WTC11 (cell line): Measurements from ENCODE around the gene SERBP1.

Experiments used
- MYBL2 ChIP-seq: sonication (generic); formaldehyde crosslinking; IDR thresholded peaks from 2 replicates; pipeline ENCODE4 v1.8.1; 2023; ENCODE audit warnings: mild to moderate bottlenecking, moderate library complexity, missing genetic modification reagents
- ZNF416 ChIP-seq: fragments of 250-450 bp; sonication (Bioruptor Pico); IDR thresholded peaks from 2 replicates; pipeline ENCODE4 v1.9.0; 2021; ENCODE audit warnings: mild to moderate bottlenecking, inconsistent platforms
- TF ChIP-seq, protein P1 (sequence below): fragments of 200-600 bp; IDR thresholded peaks from 2 replicates; pipeline ENCODE4 v1.8.0; 2022; ENCODE audit warnings: antibody characterized with exemption
- TF ChIP-seq, protein P2 (sequence below): sonication (generic); formaldehyde crosslinking; IDR thresholded peaks from 2 replicates; pipeline ENCODE4 v1.8.1; 2023; ENCODE audit warnings: mild to moderate bottlenecking, missing genetic modification reagents, moderate library complexity
- TF ChIP-seq, protein P3 (sequence below): sonication (generic); formaldehyde crosslinking; IDR thresholded peaks from 2 replicates; pipeline ENCODE4 v1.8.0; 2022; ENCODE audit warnings: mild to moderate bottlenecking, missing genetic modification reagents
- TF ChIP-seq, protein P4 (sequence below): sonication (generic); formaldehyde crosslinking; IDR thresholded peaks from 2 replicates; pipeline ENCODE4 v1.8.1; 2022; ENCODE audit warnings: mild to moderate bottlenecking, moderate library complexity, missing genetic modification reagents
- TF ChIP-seq, protein P5 (sequence below): sonication (generic); formaldehyde crosslinking; IDR thresholded peaks from 2 replicates; pipeline ENCODE4 v1.8.0; 2022; ENCODE audit warnings: mild to moderate bottlenecking, missing genetic modification reagents

DNA sequence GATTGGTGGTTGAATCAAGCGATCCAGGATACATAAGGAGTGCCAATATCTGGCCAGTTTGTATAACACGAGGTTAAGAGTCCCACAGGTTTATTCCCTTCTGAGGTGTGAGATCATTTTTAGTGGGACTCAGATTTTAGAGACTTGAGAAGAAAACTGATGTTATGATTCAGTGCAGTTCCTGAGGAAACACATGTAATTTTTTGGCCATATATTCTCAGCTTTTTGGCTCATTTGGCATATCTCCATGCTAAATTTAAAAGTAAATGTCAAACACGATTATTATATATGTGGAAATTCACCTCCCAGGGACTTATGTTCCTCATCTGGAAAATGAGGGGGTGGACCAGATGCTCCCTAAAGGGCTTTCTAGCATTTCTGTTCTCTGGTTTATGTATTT, 39.2 kb upstream of the SERBP1 start:
- no peak for TF ChIP-seq MYBL2 (CRISPR knock-in tag)
- TF ChIP-seq, protein P1, sequence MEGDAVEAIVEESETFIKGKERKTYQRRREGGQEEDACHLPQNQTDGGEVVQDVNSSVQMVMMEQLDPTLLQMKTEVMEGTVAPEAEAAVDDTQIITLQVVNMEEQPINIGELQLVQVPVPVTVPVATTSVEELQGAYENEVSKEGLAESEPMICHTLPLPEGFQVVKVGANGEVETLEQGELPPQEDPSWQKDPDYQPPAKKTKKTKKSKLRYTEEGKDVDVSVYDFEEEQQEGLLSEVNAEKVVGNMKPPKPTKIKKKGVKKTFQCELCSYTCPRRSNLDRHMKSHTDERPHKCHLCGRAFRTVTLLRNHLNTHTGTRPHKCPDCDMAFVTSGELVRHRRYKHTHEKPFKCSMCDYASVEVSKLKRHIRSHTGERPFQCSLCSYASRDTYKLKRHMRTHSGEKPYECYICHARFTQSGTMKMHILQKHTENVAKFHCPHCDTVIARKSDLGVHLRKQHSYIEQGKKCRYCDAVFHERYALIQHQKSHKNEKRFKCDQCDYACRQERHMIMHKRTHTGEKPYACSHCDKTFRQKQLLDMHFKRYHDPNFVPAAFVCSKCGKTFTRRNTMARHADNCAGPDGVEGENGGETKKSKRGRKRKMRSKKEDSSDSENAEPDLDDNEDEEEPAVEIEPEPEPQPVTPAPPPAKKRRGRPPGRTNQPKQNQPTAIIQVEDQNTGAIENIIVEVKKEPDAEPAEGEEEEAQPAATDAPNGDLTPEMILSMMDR, result no peak
- TF ChIP-seq ZNF416 (CRISPR knock-in tag), result no peak
- TF ChIP-seq, protein P2, sequence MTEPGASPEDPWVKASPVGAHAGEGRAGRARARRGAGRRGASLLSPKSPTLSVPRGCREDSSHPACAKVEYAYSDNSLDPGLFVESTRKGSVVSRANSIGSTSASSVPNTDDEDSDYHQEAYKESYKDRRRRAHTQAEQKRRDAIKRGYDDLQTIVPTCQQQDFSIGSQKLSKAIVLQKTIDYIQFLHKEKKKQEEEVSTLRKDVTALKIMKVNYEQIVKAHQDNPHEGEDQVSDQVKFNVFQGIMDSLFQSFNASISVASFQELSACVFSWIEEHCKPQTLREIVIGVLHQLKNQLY (CRISPR knock-in tag), result no peak
- TF ChIP-seq, protein P3, sequence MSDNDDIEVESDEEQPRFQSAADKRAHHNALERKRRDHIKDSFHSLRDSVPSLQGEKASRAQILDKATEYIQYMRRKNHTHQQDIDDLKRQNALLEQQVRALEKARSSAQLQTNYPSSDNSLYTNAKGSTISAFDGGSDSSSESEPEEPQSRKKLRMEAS (CRISPR knock-in tag), result no peak
- TF ChIP-seq, protein P4, sequence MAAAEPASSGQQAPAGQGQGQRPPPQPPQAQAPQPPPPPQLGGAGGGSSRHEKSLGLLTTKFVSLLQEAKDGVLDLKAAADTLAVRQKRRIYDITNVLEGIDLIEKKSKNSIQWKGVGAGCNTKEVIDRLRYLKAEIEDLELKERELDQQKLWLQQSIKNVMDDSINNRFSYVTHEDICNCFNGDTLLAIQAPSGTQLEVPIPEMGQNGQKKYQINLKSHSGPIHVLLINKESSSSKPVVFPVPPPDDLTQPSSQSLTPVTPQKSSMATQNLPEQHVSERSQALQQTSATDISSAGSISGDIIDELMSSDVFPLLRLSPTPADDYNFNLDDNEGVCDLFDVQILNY, result no peak
- TF ChIP-seq, protein P5, sequence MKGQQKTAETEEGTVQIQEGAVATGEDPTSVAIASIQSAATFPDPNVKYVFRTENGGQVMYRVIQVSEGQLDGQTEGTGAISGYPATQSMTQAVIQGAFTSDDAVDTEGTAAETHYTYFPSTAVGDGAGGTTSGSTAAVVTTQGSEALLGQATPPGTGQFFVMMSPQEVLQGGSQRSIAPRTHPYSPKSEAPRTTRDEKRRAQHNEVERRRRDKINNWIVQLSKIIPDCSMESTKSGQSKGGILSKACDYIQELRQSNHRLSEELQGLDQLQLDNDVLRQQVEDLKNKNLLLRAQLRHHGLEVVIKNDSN (CRISPR knock-in tag), result no peak
